Effector memory CD4-positive, alpha-beta T cell (primary cell): ENCODE measurements around the gene PPM1A.

Experiments
- DNase-seq, 3 donors: peaks; one replicate each; pipeline ENCODE4 v3.0.0-alpha.2; 2020
- H3K27ac ChIP-seq: 2 replicates; pipeline ENCODE4 v1.7.0; 2013; ENCODE audit warnings: mild to moderate bottlenecking, low read length, moderate library complexity; ENCODE audit not compliant: insufficient read depth, poor library complexity, severe bottlenecking
- H3K27me3 ChIP-seq: replicated peaks from 2 replicates; pipeline ENCODE4 v1.7.0; 2013; ENCODE audit warnings: mild to moderate bottlenecking, low read length; ENCODE audit not compliant: insufficient read depth, control insufficient read depth, poor library complexity, severe bottlenecking
- H3K36me3 ChIP-seq: 2 replicates; pipeline ENCODE4 v1.7.0; 2013; ENCODE audit warnings: mild to moderate bottlenecking, low read length, moderate library complexity; ENCODE audit not compliant: control insufficient read depth, insufficient read depth
- H3K4me1 ChIP-seq: 2 replicates; pipeline ENCODE4 v1.7.0; 2013; ENCODE audit warnings: low read length, mild to moderate bottlenecking; ENCODE audit not compliant: control insufficient read depth, insufficient read depth, poor library complexity, severe bottlenecking
- H3K4me3 ChIP-seq: 2 replicates; pipeline ENCODE4 v1.7.0; 2013; ENCODE audit warnings: low read length, low read depth, mild to moderate bottlenecking; ENCODE audit not compliant: insufficient read depth, poor library complexity, severe bottlenecking
- H3K9me3 ChIP-seq: 2 replicates; pipeline ENCODE4 v1.7.0; 2013; ENCODE audit warnings: mild to moderate bottlenecking, low read length, moderate library complexity; ENCODE audit not compliant: control insufficient read depth

The PPM1A gene

GRCh38 chr14:60226298-60226697 lies 22.7 kb upstream of the PPM1A start:
- H3K27me3 ChIP-seq = no peaks in the 10 kb centered on the region
- H3K36me3 ChIP-seq = no peaks in the 10 kb centered on the region
- no peak overlapping the region for H3K4me3 ChIP-seq
- H3K27ac ChIP-seq = no peak overlapping the region
- H3K4me1 ChIP-seq = no peaks in the 10 kb centered on the region
- no peaks in the 10 kb centered on the region for H3K9me3 ChIP-seq
- DNase-seq = no peak

DNA sequence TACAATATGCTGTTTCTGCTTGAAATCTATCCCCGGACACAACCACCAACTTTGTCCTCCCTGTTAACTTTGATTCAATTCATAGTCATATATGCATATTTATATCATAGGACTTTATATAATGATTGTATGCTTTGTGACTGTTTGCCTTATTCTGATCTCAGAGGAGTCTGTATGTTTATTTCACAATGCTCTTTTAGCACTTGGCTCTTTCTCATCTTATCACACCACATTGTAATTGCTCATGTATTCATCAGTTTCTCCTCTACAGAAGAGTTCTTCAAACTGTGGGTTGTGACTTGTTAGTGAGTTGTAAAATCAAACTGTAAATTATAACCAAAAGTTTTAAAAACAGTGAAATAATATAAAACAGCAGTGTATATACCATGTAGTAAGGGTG lies 21.7 kb upstream of the PPM1A start:
- no peaks in the 10 kb centered on the region for H3K4me1 ChIP-seq
- no peak overlapping the region for H3K4me3 ChIP-seq

GRCh38 chr14:60229614-60230013 lies 19.4 kb upstream of the PPM1A start:
- no peak overlapping the region for H3K4me3 ChIP-seq
- H3K27ac ChIP-seq = no peak overlapping the region
- DNase-seq = no peak
- H3K36me3 ChIP-seq = no peaks in the 10 kb centered on the region
- no peaks in the 10 kb centered on the region for H3K27me3 ChIP-seq
- peaks cover 8% of the 10 kb centered on the region for H3K9me3 ChIP-seq
- H3K4me1 ChIP-seq = no peaks in the 10 kb centered on the region

More for the DNA sequence above, 21.7 kb upstream of the PPM1A start:
- Histone ChIP-seq H3K27me3 (no peaks in the 10 kb centered on the region), H3K27ac (no peak overlapping the region), H3K9me3 (no peaks in the 10 kb centered on the region), H3K36me3 (no peaks in the 10 kb centered on the region)
- no peak for DNase-seq

- no peaks in the 10 kb centered on the region for H3K4me1 ChIP-seq
- H3K4me3 ChIP-seq = no peak overlapping the region
- H3K27ac ChIP-seq = no peak overlapping the region
- peaks cover 8% of the 10 kb centered on the region for H3K9me3 ChIP-seq
- no peaks in the 10 kb centered on the region for H3K36me3 ChIP-seq
- H3K27me3 ChIP-seq = no peaks in the 10 kb centered on the region
- DNase-seq = no peak
These were observed 16.8 kb upstream of the PPM1A start for GRCh38 chr14:60232185-60232584.

DNA sequence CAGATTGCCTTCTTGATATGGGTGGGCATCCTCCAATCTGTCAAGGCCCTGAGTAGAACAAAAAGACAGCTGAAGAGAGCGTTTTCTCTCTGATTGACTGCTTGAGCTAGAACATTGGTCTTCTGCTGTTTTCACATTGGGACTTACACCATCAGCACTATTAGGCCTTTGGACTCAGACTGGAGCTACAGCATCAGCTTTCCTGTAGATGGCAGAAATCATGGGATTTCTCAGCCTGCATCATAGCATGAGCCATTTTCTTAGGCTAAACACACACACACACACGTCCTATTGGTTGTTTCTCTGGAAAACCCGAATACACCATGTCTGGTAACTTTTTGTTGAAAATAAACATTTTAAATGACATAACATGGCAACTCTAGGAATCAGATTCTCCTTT lies 15.8 kb upstream of the PPM1A start:
- no peak overlapping the region for H3K27ac ChIP-seq
- H3K4me1 ChIP-seq = no peaks in the 10 kb centered on the region
- no peak overlapping the region for H3K4me3 ChIP-seq
- peaks cover 8% of the 10 kb centered on the region for H3K9me3 ChIP-seq
- no peaks in the 10 kb centered on the region for H3K27me3 ChIP-seq
- DNase-seq = no peak
- no peaks in the 10 kb centered on the region for H3K36me3 ChIP-seq

GRCh38 chr14:60233891-60234290 lies 15.1 kb upstream of the PPM1A start:
- Histone ChIP-seq H3K4me3 (no peak overlapping the region), H3K27ac (no peak overlapping the region)
- no peak for DNase-seq

DNA sequence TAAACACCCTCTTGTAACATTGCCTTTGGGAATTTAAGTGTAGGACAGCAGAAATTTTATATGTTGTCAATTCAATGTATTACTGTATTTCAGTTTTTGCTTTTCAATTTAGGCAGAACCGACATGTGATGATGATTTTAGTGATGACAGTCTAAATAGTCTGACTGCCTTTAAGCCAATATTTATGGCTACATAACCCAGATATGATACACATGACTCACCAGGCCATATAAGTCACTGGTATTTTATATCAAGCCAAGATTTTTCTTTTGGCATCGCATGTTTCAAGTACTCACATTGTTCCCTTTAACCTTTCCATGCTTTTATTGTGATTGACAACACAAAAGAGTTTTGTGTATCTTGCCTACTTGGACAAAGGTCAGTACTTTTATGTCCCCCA lies 13.6 kb upstream of the PPM1A start:
- peaks cover 8% of the 10 kb centered on the region for H3K9me3 ChIP-seq
- no peak overlapping the region for H3K27ac ChIP-seq
- no peaks in the 10 kb centered on the region for H3K27me3 ChIP-seq
- no peak overlapping the region for H3K4me3 ChIP-seq
- no peak for DNase-seq
- H3K36me3 ChIP-seq = no peaks in the 10 kb centered on the region
- H3K4me1 ChIP-seq = no peaks in the 10 kb centered on the region

More at GRCh38 chr14:60233891-60234290, 15.1 kb upstream of the PPM1A start:
- no peaks in the 10 kb centered on the region for H3K36me3 ChIP-seq
- no peaks in the 10 kb centered on the region for H3K4me1 ChIP-seq
- H3K9me3 ChIP-seq = peaks cover 8% of the 10 kb centered on the region
- H3K27me3 ChIP-seq = no peaks in the 10 kb centered on the region

DNA sequence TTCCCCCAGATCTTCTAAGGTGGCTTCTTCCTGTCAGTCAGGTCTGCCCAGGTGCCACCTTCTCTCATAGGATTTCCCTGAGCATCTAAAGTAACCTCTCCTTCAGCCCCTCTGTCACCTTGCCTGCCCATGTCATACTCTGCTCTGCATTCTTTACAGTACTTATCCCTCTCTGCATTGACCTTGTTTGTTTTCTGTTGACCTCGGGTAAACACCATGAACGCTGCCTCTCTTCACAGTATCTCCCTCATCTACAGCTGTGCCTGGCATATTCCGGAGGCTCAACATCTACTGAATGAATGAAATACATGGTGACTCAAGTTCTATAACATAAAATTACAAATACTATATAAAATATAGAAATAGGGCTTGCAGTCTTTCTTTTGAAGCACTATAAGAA lies 10.1 kb upstream of the PPM1A start:
- Histone ChIP-seq H3K4me1 (no peaks in the 10 kb centered on the region), H3K27ac (no peak overlapping the region), H3K27me3 (no peaks in the 10 kb centered on the region), H3K9me3 (no peaks in the 10 kb centered on the region), H3K4me3 (no peak overlapping the region), H3K36me3 (no peaks in the 10 kb centered on the region)
- no peak for DNase-seq

DNA sequence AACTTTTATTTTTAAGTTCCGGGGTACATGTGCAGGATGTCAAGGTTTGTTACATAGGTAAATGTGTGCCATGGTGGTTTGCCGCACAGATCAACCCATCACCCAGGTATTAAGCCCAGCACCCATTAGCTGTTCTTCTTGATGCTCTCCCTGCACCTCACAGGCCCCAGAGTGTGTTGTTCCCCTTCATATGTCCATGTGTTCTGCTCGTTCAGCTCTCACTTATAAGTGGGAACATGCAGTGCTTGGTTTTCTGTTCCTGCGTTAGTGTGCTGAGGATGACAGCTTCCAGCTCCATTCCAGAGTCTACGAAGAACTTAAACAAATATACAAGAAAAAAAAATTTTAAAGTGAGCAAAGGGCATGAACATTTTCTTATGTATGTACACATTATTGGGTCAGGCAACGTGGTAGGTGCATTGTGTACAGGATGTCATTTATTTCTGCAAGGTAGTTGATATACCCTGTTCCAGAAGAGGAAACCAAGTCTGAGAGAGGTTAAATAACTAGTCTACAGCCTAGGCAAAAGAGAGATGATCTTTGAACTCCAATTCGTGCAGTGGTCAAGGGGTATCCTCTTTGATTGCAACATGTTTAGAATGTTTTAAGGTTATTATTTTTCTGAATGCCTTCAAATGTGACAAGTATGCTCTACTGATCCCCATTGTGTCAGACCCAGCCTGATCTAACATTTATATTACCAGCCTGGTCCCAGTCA lies 8.7 kb upstream of the PPM1A start:
- no peak for DNase-seq
- H3K4me1 ChIP-seq = no peaks in the 10 kb centered on the region
- no peaks in the 10 kb centered on the region for H3K36me3 ChIP-seq
- no peak overlapping the region for H3K27ac ChIP-seq
- no peaks in the 10 kb centered on the region for H3K27me3 ChIP-seq
- no peaks in the 10 kb centered on the region for H3K9me3 ChIP-seq
- H3K4me3 ChIP-seq = no peak overlapping the region

- Histone ChIP-seq H3K4me3 (no peak overlapping the region), H3K4me1 (no peaks in the 10 kb centered on the region), H3K27ac (no peak overlapping the region), H3K27me3 (no peaks in the 10 kb centered on the region), H3K9me3 (no peaks in the 10 kb centered on the region), H3K36me3 (no peaks in the 10 kb centered on the region)
- no peak for DNase-seq
These were observed 7.9 kb upstream of the PPM1A start for GRCh38 chr14:60241091-60241490.
